ENCODE data around the gene SMC1B. TPM values are rescaled to one million over a fixed set of nuclear protein-coding genes. Genes with fewer than 3 reads are reported as not detected.
A peak's percentile ranks its signal among the peaks of the same experiment; 100 is the strongest.

The SMC1B gene, protein sequence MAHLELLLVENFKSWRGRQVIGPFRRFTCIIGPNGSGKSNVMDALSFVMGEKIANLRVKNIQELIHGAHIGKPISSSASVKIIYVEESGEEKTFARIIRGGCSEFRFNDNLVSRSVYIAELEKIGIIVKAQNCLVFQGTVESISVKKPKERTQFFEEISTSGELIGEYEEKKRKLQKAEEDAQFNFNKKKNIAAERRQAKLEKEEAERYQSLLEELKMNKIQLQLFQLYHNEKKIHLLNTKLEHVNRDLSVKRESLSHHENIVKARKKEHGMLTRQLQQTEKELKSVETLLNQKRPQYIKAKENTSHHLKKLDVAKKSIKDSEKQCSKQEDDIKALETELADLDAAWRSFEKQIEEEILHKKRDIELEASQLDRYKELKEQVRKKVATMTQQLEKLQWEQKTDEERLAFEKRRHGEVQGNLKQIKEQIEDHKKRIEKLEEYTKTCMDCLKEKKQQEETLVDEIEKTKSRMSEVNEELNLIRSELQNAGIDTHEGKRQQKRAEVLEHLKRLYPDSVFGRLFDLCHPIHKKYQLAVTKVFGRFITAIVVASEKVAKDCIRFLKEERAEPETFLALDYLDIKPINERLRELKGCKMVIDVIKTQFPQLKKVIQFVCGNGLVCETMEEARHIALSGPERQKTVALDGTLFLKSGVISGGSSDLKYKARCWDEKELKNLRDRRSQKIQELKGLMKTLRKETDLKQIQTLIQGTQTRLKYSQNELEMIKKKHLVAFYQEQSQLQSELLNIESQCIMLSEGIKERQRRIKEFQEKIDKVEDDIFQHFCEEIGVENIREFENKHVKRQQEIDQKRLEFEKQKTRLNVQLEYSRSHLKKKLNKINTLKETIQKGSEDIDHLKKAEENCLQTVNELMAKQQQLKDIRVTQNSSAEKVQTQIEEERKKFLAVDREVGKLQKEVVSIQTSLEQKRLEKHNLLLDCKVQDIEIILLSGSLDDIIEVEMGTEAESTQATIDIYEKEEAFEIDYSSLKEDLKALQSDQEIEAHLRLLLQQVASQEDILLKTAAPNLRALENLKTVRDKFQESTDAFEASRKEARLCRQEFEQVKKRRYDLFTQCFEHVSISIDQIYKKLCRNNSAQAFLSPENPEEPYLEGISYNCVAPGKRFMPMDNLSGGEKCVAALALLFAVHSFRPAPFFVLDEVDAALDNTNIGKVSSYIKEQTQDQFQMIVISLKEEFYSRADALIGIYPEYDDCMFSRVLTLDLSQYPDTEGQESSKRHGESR
- total RNA-seq (2021) (not detected in 2 replicates), Bru-seq, nascent RNA (percentile 11 among the genes with signal in this experiment), BruChase-seq, experiment 1, labeled RNA remaining after a 2-hour chase (percentile 6 among the genes with signal in this experiment), BruChase-seq, experiment 2, labeled RNA remaining after a 6-hour chase (percentile 12 among the genes with signal in this experiment)
- long read RNA-seq, partial matches to known transcripts = 0 of 4 reads
- long read RNA-seq, other reads (novel, unspliced or antisense) = 4 of 4 reads

DNA sequence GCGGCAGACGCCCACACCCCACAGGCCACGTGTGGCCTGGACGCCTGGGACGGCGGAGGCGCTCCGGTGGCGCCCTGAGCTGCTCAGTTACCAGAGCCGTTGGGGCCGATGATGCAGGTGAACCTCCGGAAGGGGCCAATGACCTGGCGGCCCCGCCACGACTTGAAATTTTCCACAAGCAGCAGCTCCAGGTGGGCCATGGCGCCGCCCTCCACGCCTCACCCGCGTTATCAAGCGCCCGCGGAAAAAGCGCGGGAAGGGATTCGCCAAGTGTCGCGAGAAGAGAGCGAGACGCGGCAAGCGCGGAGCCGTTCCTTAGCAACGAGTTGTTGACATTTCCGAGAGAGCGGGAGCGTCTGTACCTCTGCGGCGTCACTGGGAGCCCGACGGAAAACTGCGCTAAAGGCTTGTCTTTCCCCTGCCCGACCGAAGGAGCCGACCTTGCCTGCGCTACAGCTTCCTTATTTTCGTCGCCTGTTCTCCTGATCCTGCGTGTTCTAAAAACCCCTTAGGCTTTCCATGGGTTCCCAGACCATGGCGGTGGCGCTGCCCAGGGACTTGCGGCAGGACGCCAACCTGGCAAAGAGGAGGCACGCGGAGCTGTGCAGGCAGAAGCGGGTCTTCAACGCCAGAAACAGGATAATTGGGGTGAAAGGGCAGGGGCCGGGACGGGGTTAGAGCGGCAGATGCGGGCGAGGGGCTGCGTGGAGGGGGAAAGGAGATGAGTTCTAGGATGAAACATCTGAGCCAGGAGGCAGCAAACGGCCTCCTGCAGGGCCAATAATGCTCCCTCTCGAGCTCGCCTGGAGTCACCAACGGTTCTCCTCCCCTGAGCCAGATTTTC, at the start of gene SMC1B, which contains the start of gene RIBC2:
Gene SMC1B (minus strand): TSS at position 232 of the 844 bp plus-strand sequence. CDS start 32 bp downstream, at position 200.
Gene RIBC2 (plus strand): TSS at position 326 of the 844 bp plus-strand sequence. CDS start 194 bp downstream, at position 520.
- TF ChIP-seq, protein P1, sequence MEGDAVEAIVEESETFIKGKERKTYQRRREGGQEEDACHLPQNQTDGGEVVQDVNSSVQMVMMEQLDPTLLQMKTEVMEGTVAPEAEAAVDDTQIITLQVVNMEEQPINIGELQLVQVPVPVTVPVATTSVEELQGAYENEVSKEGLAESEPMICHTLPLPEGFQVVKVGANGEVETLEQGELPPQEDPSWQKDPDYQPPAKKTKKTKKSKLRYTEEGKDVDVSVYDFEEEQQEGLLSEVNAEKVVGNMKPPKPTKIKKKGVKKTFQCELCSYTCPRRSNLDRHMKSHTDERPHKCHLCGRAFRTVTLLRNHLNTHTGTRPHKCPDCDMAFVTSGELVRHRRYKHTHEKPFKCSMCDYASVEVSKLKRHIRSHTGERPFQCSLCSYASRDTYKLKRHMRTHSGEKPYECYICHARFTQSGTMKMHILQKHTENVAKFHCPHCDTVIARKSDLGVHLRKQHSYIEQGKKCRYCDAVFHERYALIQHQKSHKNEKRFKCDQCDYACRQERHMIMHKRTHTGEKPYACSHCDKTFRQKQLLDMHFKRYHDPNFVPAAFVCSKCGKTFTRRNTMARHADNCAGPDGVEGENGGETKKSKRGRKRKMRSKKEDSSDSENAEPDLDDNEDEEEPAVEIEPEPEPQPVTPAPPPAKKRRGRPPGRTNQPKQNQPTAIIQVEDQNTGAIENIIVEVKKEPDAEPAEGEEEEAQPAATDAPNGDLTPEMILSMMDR (conservative IDR thresholded peaks at IDR 0.05; ENCODE audit: low read depth, low read length) = 0 out of 2 replicates have a peak, but pooled peaks have one; percentile 13
- no peak for TF ChIP-seq EZH2 (IDR thresholded peaks at IDR 0.05; ENCODE audit: borderline replicate concordance, low read depth, low read length, poor library complexity, severe bottlenecking)
- ChIA-PET CTCF (no interaction called here), POLR2A (ENCODE audit: low non-redundant PET) (interaction anchor here (0.5 to 0.6 kb wide), 2 partner anchors 24 to 407 kb away, joined by 4 to 5 read pairs; no protein-coding TSS in a partner anchor)
- peak; percentile 96 for DNase-seq (ENCODE audit: low spot score)
- Histone ChIP-seq H3K4me3 (ENCODE audit: low read depth, low read length, poor library complexity, severe bottlenecking) (peak within 1 kb of the TSS; percentile 48), H3K36me3 (ENCODE audit: insufficient read depth, low read length, poor library complexity, severe bottlenecking) (peaks cover 4% of the 10 kb centered on the region), H3K4me1 (ENCODE audit: insufficient read depth, low read length, poor library complexity, severe bottlenecking) (no peaks in the 10 kb centered on the region), H3K27ac (ENCODE audit: low read depth, low read length, poor library complexity, severe bottlenecking) (peak within 1 kb of the TSS; percentile 71), H3K27me3 (replicated peaks; ENCODE audit: insufficient read depth, low read depth, low read length, poor library complexity) (no peaks in the 10 kb centered on the region), H3K9me3 (ENCODE audit: low read depth, low read length, poor library complexity, severe bottlenecking) (no peaks in the 10 kb centered on the region)
- intact Hi-C loops (cut with micrococcal nuclease; ENCODE audit: unreplicated experiment) = no loop called here
- BruUV-seq (replicated peaks) = TSS peak; percentile 76

DNA sequence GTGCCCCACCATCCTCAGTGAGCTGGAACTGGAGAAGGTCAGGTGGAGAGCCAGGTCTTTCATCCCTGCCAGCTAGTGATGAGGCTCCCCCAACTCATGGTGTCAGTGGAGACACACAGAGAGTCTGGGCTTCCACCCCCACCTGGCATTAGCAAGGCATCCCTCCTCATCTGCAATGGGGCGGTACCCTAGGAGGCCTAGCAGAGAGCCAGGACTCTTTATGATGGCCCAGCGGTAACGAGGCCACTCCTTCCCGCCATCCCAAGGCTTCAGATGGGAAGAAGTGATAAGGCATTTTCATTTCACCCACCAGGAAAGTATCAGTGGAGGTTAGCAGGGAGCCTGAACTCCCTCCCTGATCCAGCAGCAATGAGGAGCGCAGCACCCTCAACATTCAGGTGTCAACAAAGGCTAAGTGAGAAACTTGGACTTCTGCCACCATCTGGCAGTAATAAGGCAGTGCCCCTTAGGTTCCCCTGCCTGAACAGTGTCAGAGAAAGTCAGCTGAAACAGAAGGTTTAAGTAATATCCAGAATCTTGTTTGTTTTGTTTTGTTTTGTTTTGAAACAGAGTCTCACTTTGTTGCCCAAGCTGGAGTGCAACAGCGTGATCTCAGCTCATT, 48.7 kb upstream of the SMC1B start:
- H3K27me3 ChIP-seq (replicated peaks; ENCODE audit: insufficient read depth, low read depth, low read length, poor library complexity) = no peaks in the 10 kb centered on the region
- POLR2A ChIA-PET (ENCODE audit: low non-redundant PET) = no interaction called here
- TF ChIP-seq, protein P1 (conservative IDR thresholded peaks at IDR 0.05; ENCODE audit: low read depth, low read length) = 0 out of 2 replicates have a peak, but pooled peaks have one; percentile 23
- TF ChIP-seq EZH2 (IDR thresholded peaks at IDR 0.05; ENCODE audit: borderline replicate concordance, low read depth, low read length, poor library complexity, severe bottlenecking) = no peak
- H3K9me3 ChIP-seq (ENCODE audit: low read depth, low read length, poor library complexity, severe bottlenecking) = no peaks in the 10 kb centered on the region
- no peaks in the 10 kb centered on the region for H3K36me3 ChIP-seq (ENCODE audit: insufficient read depth, low read length, poor library complexity, severe bottlenecking)
- no peak overlapping the region for H3K4me3 ChIP-seq (ENCODE audit: low read depth, low read length, poor library complexity, severe bottlenecking)
- intact Hi-C loops (cut with micrococcal nuclease; ENCODE audit: unreplicated experiment) = no loop called here
- no peak overlapping the region for H3K27ac ChIP-seq (ENCODE audit: low read depth, low read length, poor library complexity, severe bottlenecking)
- no TSS peak for BruUV-seq (replicated peaks)
- peak; percentile 22 for DNase-seq (ENCODE audit: low spot score)
- CTCF ChIA-PET = no interaction called here
- no peaks in the 10 kb centered on the region for H3K4me1 ChIP-seq (ENCODE audit: insufficient read depth, low read length, poor library complexity, severe bottlenecking)
